ENCODE results near the gene CLBA1.

Gene CLBA1

DNA sequence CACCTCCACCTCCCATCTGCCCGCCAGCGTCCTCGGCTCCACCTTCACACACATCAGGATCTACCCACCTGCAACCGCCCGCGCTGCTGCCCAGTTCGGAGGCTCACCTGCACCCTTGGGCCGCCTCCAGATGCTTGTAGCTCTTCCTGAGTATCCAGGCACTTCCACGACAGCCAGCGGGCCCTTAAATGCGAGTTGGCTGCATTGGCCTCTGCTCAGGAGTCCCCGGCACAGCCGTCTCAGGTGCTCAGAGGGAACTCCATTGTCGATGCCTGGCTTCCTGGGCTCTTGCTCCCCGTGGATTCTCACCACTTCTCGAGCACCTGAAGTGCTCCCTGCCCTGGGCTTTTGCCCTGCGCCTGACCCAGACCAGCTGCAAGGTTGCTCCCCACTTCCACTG, 57.2 kb downstream of the CLBA1 start:
- Histone ChIP-seq H3K27me3 (ENCODE audit: control insufficient read depth, insufficient read depth, low read length) (peaks cover 12% of the 10 kb centered on the region), H3K4me1 (ENCODE audit: control insufficient read depth, low read depth, low read length) (no peaks in the 10 kb centered on the region), H3K9ac (ENCODE audit: low read length) (no peak overlapping the region), H3K27ac (ENCODE audit: low read length) (no peak overlapping the region), H3K9me3 (ENCODE audit: control insufficient read depth, low read depth, low read length) (no peaks in the 10 kb centered on the region), H3K4me3 (ENCODE audit: low read length) (no peak overlapping the region), H3K36me3 (ENCODE audit: control insufficient read depth, low read depth, low read length) (no peaks in the 10 kb centered on the region)

DNA sequence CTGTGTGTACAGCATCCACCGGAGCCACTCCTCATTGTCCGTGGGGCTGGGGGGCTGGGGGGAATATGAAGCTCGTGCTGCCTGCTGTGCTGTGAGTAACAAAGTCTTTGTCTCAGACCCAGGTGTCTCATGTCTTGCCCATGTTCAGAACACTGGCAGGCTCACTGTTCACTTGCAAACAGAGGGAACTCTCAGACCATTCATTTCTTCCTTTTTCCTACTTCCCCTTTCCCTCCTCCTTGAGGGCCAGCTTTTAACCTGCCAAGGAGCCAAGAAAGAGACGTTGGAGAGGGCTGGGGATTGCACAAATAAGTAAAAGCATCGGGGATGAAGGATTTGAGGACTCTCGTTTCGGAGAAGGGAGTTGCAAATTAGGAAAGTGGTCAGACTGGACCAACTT, 58.1 kb downstream of the CLBA1 start:
- Histone ChIP-seq H3K4me3 (ENCODE audit: low read length) (no peak overlapping the region), H3K4me1 (ENCODE audit: control insufficient read depth, low read depth, low read length) (no peaks in the 10 kb centered on the region), H3K36me3 (ENCODE audit: control insufficient read depth, low read depth, low read length) (no peaks in the 10 kb centered on the region), H3K27me3 (ENCODE audit: control insufficient read depth, insufficient read depth, low read length) (peaks cover 12% of the 10 kb centered on the region), H3K9me3 (ENCODE audit: control insufficient read depth, low read depth, low read length) (no peaks in the 10 kb centered on the region), H3K27ac (ENCODE audit: low read length) (no peak overlapping the region), H3K9ac (ENCODE audit: low read length) (no peak overlapping the region)
